WI38 (cell line): ENCODE data around the gene CLDN2.

Experiments used
- H3K4me3 ChIP-seq: 2 replicates; pipeline ENCODE4 v1.5.1; 2011; ENCODE audit warnings: low read depth, mild to moderate bottlenecking, control low read depth, low read length
- CTCF ChIP-seq: IDR thresholded peaks from 2 replicates; pipeline ENCODE4 v1.5.1; 2012; ENCODE audit warnings: low read depth, mild to moderate bottlenecking, control low read depth, low read length

The CLDN2 gene

DNA sequence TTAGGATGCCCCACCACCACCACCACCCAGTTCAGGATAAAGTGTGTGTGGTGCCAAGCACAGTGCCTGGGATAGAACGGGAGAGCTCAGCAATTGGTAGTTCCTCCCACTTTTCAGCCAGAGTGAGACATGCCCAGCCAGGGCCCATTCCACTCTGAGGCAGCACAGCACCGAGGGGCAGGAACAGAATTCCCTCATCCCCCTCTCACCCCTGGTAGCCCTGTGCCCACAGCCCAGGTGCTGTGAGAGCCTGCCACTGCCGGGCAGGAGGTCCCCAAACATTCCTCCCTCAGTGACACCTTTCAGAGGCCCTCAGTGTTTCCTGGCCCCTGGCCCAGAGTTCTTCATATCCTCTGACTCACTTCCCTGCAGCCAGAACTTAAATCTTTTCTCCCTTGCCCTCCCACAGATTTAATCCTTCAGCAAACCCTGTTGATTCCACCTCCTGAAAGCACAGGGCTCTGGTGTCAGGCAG lies 25.2 kb upstream of the CLDN2 start:
- no peak for TF ChIP-seq CTCF
- H3K4me3 ChIP-seq = no peak overlapping the region

DNA sequence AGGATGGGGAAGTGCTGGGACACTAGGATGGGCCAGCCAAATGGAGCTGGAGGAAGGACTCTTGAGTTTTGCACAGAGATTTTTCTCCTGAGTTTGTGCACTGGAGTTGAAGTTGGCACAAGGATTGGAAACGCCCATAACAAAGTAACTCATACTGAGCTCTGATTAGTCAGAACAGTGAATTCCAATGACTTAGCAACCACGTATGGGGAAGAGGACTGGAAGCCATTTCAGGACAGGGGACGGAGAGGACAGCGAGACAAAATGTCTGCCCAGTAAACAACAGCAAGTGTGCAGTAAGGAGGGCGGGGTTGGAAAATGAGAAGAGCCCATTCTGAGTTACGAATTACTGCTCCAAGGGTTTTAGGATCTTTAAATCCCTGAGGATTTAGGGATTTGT lies 22.9 kb upstream of the CLDN2 start:
- no peak for TF ChIP-seq CTCF
- no peak overlapping the region for H3K4me3 ChIP-seq

DNA sequence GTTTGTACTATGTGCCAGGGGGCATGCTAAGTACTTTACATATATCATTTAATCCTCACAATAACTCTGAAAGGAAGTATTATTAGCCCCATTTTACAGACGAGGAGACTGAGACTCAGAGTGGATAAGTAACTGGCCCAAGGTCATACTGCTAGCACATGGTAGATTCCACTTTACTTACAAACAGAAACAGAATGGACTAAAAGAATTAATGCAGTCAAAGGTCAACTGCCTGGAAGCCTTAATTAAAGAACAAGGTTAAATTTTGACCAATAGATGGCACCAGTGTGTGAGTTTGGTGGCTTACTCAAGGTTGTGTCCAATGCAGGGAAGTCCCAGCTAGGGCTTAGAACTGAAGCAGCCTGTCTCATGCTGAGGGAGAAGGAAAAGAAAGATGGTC lies 21.7 kb upstream of the CLDN2 start:
- no peak for TF ChIP-seq CTCF
- no peak overlapping the region for H3K4me3 ChIP-seq

DNA sequence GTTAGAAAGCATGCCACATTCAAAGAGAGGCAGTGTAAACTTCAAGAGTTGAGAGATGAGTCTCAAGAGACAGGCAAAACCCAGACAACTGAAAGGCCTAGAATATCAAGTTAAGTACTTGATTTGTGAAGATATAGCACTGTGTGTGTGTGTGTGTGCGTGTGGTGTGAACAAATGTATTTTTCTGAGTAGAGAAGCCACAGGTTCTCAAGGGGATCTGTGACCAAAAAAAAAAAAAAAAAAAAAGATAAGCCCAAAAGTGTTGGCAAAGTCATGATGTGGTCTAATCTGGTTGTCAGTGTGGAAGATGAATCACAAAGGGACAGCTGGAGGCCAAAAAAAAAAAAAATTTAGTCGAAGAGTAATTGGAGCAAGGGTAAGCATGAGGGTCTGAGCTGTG lies 20.9 kb upstream of the CLDN2 start:
- no peak for TF ChIP-seq CTCF
- H3K4me3 ChIP-seq = no peak overlapping the region

DNA sequence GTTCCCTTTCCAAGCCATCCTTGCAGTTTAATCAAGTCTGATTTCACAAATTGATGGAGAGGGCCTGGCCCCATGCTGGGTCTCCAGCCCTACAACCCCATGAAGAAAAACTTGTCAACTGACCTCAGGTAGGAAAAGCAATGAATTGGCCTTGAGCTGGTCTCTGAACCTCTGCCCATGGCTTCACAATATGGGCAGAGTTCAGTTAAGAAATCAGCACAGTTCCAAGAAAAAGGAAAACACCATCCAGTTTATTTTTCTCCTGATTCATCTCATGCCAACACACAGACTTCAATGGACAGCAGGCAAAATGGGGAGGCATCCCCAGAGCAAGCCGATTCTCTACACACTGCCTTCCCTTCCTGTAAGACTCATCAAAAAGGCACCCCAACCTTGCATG lies 20.4 kb upstream of the CLDN2 start:
- TF ChIP-seq CTCF = no peak
- no peak overlapping the region for H3K4me3 ChIP-seq

DNA sequence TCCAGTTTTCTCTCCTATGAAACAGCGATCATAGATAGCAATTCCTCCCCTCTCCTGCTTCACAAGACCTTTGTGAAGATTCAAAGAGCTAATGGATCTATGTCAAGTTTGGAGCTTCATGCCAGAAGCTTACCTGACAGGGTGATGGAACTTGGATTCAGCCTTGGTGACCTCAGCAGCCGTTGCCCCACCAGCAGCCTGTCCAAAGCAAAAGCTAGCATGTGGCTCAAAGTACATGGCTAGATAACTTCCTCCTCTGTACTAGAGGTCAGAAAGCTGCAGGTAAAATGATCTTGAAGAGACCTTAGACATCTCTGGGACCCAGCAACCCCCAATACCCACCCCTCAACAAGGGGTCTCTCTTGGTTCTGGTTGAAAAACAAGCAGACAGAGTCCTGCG lies 18.9 kb upstream of the CLDN2 start:
- no peak for TF ChIP-seq CTCF
- H3K4me3 ChIP-seq = no peak overlapping the region

DNA sequence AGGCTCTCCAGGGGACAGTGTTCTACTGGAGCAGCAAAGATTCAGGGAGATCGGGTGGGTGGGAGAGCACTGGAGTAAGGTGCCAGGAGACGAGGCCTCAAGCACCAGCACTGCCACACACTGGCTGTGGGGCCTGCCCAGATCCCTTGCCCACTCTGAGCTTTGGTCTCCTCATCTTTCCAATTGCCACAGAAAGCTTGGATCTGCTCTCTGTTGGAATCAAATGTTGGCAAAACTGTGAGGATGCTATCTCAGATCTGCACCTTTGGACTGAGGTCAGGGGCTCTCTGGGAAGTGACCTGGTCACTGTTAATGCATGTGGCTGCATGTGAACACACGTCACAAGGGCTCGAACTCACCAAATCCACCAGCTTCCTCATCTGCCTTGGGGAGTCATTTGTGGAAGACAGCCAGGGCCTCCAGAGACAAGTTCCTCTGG lies 18.4 kb upstream of the CLDN2 start:
- no peak overlapping the region for H3K4me3 ChIP-seq
- TF ChIP-seq CTCF = no peak
